Adipose tissue (tissue), 3 donors: ENCODE results near the gene PEX5. TPM values are rescaled to one million over a fixed set of nuclear protein-coding genes. Genes with fewer than 3 reads are reported as not detected.
"Not testable (repeated sequence)": the region's sequence is repeated elsewhere in the genome, so short reads cannot be mapped to it uniquely, and the experiment has no call there.

Experiments used
- H3K27ac ChIP-seq: one replicate; pipeline ENCODE4 v1.5.1; 2013; ENCODE audit warnings: low read depth, low read length
- WGBS, 3 donors: extraction: QIAGEN DNeasy Blood & Tissue Kit; methylation state at CpG; one replicate each; pipeline ENCODE4 v1.1.7; 2013; 5-methylcytosine and 5-hydroxymethylcytosine counted together
- polyA plus RNA-seq, 3 donors: library from polyadenylated mRNA; stranded (reverse); fragments of 200-250 nt; gene quantifications; one replicate each; pipeline ENCODE4 v1.2.3, GENCODE V29; 2013
- donor health status: healthy with polysubstance abuse.
- donor health status: Bipolar disorder and iron deficiency.
- donor health status: healthy.

PEX5 gene
- polyA plus RNA-seq, 3 donors = 29.5 to 90.1 (median 42.8) TPM

- 89 to 92% (median 92%) methylated on average over 4 of the region's 4 CpGs for WGBS, 3 donors
- no peak overlapping the region for H3K27ac ChIP-seq
Measured at GRCh38 chr12:7203109-7203508, 13.6 kb downstream of the PEX5 start.

DNA sequence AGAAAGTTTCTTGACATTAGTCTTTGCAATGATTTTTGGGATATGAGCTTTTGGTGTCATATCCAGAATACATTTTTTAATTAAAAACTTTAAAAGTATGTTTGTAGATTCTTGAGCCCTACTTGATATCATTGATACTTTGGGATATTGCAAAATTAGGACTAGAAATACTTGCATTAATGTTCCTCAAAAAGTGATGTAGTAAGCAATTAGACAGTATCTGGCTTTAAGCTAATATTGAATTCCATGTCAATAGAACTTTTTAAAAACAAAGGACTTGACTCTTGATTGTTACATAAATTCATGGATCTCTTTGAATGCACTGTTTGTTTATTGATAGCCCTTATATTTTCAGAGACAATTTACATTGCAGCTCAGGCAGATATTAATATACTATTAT lies 15.6 kb downstream of the PEX5 start:
- H3K27ac ChIP-seq = no peak overlapping the region

- WGBS, 3 donors = 84 to 92% (median 92%) methylated on average over 3 of the region's 3 CpGs
Measured at GRCh38 chr12:7206691-7207090, 17.2 kb downstream of the PEX5 start.

DNA sequence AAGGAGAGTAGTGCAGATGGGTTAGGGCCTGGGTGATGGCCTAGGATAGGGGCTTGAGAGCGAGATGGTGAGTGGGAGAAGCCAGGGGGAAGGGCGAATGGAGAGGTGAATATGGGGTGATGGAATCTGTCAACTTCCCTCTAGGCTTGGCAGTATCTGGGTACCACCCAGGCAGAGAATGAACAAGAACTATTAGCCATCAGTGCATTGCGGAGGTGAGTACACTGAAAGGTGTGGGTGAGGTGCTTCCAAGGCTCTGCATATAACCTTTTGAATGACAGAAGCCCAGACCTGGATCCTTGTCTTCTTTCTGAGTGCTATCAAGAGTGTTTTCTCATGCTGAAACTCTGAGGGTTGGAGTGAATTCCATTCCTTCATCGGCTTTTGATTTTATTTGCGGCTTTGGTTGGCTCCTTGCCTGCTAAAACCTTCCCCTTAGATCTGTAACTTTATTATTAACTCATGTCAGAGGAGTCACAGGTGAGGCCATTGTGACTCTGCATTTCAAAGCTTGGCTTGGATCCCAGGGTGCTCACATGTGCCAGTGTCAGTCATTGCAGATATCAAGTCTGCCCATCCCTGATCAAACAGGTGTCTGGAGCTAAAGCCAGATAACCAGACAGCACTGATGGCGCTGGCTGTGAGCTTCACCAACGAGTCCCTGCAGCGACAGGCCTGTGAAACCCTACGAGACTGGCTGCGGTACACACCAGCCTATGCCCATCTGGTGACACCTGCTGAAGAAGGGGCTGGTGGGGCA lies 18.6 kb downstream of the PEX5 start:
- H3K27ac ChIP-seq = no peak overlapping the region
- WGBS, 3 donors = 93 to 96% (median 95%) methylated on average over 10 of the region's 10 CpGs

More at GRCh38 chr12:7206691-7207090, 17.2 kb downstream of the PEX5 start:
- H3K27ac ChIP-seq = no peak overlapping the region

DNA sequence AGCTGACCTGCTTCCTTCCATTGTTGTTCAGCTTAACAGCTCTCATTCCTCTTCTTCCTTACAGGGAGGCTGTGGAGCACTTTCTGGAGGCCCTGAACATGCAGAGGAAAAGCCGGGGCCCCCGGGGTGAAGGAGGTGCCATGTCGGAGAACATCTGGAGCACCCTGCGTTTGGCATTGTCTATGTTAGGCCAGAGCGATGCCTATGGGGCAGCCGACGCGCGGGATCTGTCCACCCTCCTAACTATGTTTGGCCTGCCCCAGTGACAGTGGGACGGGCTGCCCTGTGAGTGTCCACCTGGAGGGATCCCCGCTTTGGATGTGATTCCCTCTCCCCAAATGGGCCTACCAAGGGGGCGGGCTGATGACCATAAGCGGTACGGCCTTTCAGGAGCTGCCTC lies 20.5 kb downstream of the PEX5 start:
- WGBS, 3 donors = 97 to 98% (median 97%) methylated on average over 14 of the region's 14 CpGs
- H3K27ac ChIP-seq = no peak overlapping the region

DNA sequence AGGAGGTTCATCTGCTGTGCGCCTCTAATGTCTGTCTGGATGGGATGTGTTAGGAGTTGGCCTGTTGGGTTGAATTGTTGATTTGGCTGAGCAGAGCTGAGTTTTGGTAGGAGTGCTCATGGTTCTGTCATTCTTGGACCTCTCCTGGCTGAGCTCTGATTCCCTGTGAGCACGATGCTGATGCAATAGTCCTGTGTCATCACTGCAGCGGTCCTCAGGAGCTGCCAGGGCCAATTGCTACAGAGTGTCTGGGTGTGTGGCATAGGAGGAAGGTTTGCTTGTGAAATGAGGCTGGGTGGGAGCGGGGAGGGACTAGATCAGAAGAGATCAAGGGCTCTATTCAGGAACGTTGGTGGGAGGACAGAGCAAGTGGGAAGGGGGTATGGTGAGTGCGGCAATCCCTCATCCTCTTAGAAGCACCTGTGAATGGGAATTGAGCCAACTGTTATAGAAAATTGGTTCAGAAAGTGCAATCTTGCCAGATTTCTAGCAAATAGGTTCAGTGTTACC lies 21.2 kb downstream of the PEX5 start:
- 62 to 96% (median 71%) methylated on average over 6 of the region's 6 CpGs for WGBS, 3 donors
- H3K27ac ChIP-seq = no peak overlapping the region

DNA sequence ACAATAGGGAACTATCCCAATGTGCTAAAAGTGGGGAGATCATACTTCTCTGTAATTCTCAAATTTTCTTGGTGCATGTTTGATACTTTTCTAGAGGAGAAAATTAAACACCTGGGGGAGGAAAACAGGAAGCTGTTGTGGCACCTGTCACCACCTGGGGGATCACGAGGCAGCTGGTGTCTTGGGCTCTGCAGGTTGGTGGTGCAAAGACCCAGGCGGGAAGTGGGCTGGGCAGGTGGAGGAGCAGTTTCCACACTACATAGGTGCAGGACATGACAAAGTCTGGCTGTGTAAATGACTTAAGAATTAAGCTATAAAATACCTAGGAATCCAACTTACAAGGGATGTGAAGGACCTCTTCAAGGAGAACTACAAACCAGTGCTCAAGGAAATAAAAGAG lies 23.2 kb downstream of the PEX5 start:
- H3K27ac ChIP-seq = no peak overlapping the region
- WGBS, 3 donors = 96 to 98% (median 97%) methylated on average over 2 of the region's 2 CpGs

- not testable (repeated sequence) for H3K27ac ChIP-seq
- WGBS, 3 donors = no CpG with 5 or more reads among the region's 2 CpGs
Measured at GRCh38 chr12:7213745-7214144, 24.3 kb downstream of the PEX5 start.

DNA sequence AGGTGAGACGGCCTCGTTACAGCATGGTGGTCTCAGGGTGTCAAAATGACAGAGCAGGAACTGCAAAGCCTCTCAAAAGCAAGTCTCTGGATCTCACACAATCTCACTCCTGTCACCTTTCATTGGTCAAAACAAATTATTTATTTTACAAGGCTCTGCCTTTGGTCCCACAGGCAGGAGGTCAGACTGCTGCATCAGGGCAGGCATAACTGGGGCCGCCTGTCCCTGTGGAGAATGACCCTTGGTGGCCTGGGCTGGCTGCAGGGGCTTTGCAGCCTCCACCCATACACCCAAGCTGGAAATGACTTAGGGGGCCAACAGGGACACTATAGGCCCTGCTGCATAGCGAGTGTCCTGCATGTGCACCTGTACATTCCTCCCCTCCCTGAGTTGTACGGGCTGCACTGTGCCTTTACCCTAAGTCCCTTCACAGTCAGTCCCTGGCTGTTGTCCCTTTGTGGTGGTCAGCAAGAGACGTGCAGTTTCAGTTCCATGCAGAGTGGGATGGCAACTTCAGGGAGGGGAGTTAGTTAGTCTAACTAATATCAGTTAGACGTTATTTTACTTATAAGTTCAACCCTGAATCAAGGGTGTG lies 28.1 kb downstream of the PEX5 start:
- WGBS, 3 donors = 43 to 68% (median 55%) methylated on average over 7 of the region's 7 CpGs
- no peak overlapping the region for H3K27ac ChIP-seq

DNA sequence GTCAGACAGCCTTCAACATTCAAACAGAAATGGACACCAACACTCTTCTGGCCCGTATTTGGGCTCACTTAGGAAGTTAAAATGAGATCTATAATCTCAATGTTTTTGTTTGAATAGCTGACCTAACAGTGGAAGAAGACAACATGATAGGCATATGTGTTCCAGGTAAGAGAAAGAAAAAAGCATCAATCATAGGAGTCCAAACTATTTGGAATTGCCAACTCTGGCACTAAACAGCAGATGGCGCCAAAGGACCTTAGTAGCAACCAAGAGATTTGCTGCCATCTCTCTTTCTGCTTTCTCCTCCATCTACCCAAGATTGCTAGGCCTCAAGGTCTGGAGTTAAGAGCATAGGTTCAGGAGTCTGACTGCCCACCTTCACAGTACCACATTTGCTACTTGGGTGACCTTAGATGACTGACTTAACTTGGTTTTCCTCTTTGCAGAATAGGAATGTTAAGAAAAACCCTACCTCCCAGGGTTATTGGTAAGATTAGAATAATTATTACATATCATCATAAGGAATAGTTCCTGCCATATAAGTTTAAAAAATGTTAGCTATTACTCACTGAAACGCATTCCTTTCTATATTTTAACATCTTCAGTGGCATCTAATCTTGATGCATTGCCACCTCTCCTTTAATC lies 30.2 kb downstream of the PEX5 start:
- 8 to 18% (median 13%) methylated on average over 3 of the region's 3 CpGs for WGBS, 3 donors
- no peak overlapping the region for H3K27ac ChIP-seq

DNA sequence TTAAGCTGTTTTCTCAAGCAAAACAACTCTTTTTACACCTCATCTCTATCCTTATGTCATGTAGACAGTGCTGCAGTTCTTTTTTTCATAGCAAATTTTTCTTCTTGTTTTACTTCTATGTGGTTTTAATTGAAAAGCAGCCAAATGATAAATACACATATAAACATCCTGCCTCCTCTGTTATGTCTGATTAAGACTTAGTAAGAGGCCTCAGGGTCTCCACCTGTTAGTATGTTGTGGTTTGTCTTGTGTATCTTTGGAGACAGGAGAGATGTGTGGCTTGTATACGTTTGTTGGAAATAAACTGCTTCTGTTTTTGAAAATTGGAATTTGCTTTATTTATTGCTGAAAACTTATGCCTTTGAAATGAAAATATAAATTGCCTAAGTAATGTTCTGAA lies 32.0 kb downstream of the PEX5 start:
- WGBS, 3 donors = 87 to 89% (median 87%) methylated on average over 1 of the region's 1 CpG
- no peak overlapping the region for H3K27ac ChIP-seq

DNA sequence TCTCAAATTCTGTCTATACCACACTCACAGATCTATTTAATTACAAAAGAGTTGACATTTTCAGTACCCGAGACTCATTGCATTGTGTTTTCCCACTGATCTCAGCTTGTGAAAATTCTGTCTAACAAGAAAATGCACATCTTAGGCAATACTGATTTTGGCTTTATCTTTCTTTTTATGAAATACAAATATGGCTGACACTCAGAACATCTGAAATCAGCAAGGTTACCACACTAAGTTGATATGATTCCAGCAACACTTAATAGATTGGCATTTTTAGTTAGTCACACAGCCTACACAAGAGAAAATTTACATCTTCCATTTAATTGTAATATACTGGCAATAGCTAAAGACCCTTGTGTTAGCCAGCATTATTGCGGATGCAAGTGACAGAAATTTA lies 40.3 kb downstream of the PEX5 start:
- 73 to 91% (median 90%) methylated on average over 2 of the region's 2 CpGs for WGBS, 3 donors

GRCh38 chr12:7241404-7242005 lies 52.0 kb downstream of the PEX5 start:
- H3K27ac ChIP-seq = no peak overlapping the region
- 66 to 78% (median 69%) methylated on average over 3 of the region's 3 CpGs for WGBS, 3 donors

More for the DNA sequence above, 40.3 kb downstream of the PEX5 start:
- H3K27ac ChIP-seq = no peak overlapping the region

DNA sequence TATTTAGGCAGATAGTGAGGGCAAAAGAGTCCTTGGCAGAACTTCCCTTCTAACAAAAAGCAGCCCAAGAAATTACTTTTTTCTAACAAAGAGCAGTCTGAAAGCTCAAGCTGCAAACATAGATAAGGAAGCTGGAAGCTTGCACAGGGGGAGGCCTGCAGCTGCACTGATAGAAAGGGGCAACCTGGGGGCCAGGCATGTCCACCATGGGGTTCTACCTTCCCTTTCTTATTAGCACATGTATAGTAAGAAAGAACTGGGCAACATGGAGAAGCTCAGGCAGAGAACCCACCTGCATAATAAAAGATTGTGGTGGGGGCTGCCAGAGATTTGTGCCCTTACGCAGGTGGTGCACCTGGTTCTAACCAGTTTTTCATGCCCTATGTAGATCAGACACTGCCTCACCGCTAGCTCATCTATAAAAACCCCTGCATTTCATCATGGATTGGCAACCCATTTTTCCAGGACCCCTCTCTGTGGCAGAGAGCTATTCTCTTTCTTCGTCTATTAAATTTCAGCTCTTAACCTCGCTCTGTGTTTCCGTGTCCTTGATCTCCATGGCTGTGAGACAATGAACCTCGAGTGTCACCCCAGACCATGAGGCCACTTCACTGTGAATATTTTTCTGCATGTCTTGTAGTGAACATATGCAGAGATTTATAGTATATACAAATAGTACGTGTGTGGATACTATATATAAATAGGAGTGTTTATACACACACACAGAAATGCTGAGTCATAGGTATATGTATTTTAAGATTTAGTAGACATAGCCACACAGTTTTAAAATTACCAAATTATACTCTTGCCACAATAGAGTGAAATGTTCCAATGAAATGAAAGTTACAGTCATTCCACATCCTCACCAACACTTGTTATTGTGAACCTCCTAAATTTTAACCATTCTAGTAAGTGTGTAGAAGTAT lies 53.0 kb downstream of the PEX5 start:
- WGBS, 3 donors = 75 to 79% (median 78%) methylated on average over 7 of the region's 7 CpGs

GRCh38 chr12:7251328-7251996 lies 62.0 kb downstream of the PEX5 start:
- not testable (repeated sequence) for H3K27ac ChIP-seq
- WGBS, 3 donors = 88 to 93% (median 89%) methylated on average over 17 to 19 of the region's 22 CpGs

More for the DNA sequence above, 53.0 kb downstream of the PEX5 start:
- no peak overlapping the region for H3K27ac ChIP-seq

DNA sequence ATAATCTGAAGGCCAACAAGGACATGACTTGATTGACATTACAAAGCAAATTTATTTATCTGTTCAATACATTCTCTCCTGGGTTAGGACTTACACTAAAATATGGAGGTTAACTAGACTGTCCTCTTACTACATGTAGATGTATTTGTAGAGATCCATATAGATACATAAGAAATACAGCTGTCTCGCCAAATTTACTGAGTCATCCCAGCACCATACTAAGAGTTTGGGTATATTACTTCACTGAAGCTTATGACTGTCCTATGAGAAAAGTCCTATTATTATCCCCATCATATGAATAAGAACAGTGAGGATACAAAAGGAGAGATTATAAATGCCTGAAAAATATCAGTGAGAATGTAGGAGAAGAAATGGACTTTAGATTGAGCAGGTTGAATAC lies 69.6 kb downstream of the PEX5 start:
- no peak overlapping the region for H3K27ac ChIP-seq
- WGBS, 3 donors = 92 to 96% (median 93%) methylated on average over 1 of the region's 1 CpG
